Endothelial cell of umbilical vein (primary cell): ENCODE measurements around the gene SP2. TPM values are rescaled to one million over a fixed set of nuclear protein-coding genes. Genes with fewer than 3 reads are reported as not detected.

Experiments
- BruUV-seq: library from RNA; stranded (reverse); fragments of 400-500 nt; replicated peaks from 2 replicates; lab custom pipeline; 2021; lab: Mats Ljungman, UMichigan
- CTCF ChIA-PET: fragments of 300-600, 350-600 bp; sonication (Branson Sonifier 250); formaldehyde crosslinking; loops from one replicate; lab custom pipeline; 2021; ENCODE audit warnings: antibody characterized with exemption, inconsistent platforms; lab: Charles Lee
- POLR2A ChIA-PET: fragments of 300-600, 350-600 bp; sonication (Branson Sonifier 250); formaldehyde crosslinking; loops from one replicate; lab custom pipeline; 2021; ENCODE audit warnings: antibody characterized with exemption, inconsistent platforms; lab: Charles Lee
- DNase-seq: peaks from one replicate; pipeline ENCODE4 v3.0.0-alpha.2; 2011; ENCODE audit warnings: low read depth, low spot score
- FAIRE-seq: peaks from 2 replicates; lab custom pipeline; 2011; peaks lifted over from hg19 to GRCh38; lab: Jason Lieb, UNC
- H2AFZ ChIP-seq: 2 replicates; pipeline ENCODE4 v1.6.0; 2012; ENCODE audit warnings: low read depth, low read length, control low read depth, inconsistent platforms
- H3K27ac ChIP-seq: 2 replicates; pipeline ENCODE4 v1.5.1; 2011; ENCODE audit warnings: low read depth, mild to moderate bottlenecking, control low read depth, low read length, moderate library complexity; ENCODE audit not compliant: insufficient read depth
- H3K27me3 ChIP-seq, 2 experiments: 2 replicates each; pipeline versions ENCODE4 v1.6.0 to v1.6.1; 2011; ENCODE audit warnings: low read length in 2 of 2, mixed read lengths in 1 of 2; ENCODE audit not compliant: control insufficient read depth in 2 of 2, insufficient read depth in 2 of 2
- H3K36me3 ChIP-seq, 2 experiments: 2 replicates in 1 of 2; 3 replicates in 1 of 2; pipeline ENCODE4 v1.5.1; 2011; ENCODE audit warnings: low read length in 2 of 2, mild to moderate bottlenecking in 1 of 2, moderate library complexity in 1 of 2; ENCODE audit not compliant: control insufficient read depth in 2 of 2, insufficient read depth in 2 of 2; ENCODE audit errors: extremely low read depth in 1 of 2
- H3K4me1 ChIP-seq: 3 replicates; pipeline ENCODE4 v1.5.1; 2011; ENCODE audit warnings: mild to moderate bottlenecking, low read length; ENCODE audit not compliant: control insufficient read depth, insufficient read depth; ENCODE audit errors: extremely low read depth
- H3K4me2 ChIP-seq: 2 replicates; pipeline ENCODE4 v1.6.1; 2011; ENCODE audit warnings: low read length, control low read depth, mixed read lengths; ENCODE audit not compliant: insufficient read depth
- H3K4me3 ChIP-seq, 3 experiments: fragments of 200-600 bp in 1 of 3; sonication (generic), shearing (Covaris generic) in 1 of 3; replicated peaks in 1 of 3; 2 replicates each; pipeline ENCODE4 v1.5.1; 2011 to 2016; ENCODE audit warnings: control low read depth in 3 of 3, low read length in 3 of 3, mild to moderate bottlenecking in 2 of 3, inconsistent platforms in 1 of 3, low read depth in 1 of 3, moderate library complexity in 1 of 3; ENCODE audit not compliant: insufficient read depth in 1 of 3
- H3K79me2 ChIP-seq: 2 replicates; pipeline ENCODE4 v1.6.0; 2012; ENCODE audit warnings: low read length, inconsistent platforms; ENCODE audit not compliant: control insufficient read depth, insufficient read depth
- H3K9ac ChIP-seq: replicated peaks from 2 replicates; pipeline ENCODE3; 2011; ENCODE audit warnings: low read length, control low read depth; ENCODE audit not compliant: insufficient read depth; ENCODE audit errors: extremely low read depth
- H3K9me1 ChIP-seq: replicated peaks from 3 replicates; pipeline ENCODE4 v1.6.0; 2011; ENCODE audit warnings: mild to moderate bottlenecking, low read length; ENCODE audit not compliant: control insufficient read depth, insufficient read depth; ENCODE audit errors: extremely low read depth
- H3K9me3 ChIP-seq: replicated peaks from 2 replicates; pipeline ENCODE4 v1.5.1; 2012; ENCODE audit warnings: low read length, inconsistent platforms; ENCODE audit not compliant: control insufficient read depth, insufficient read depth
- H4K20me1 ChIP-seq: replicated peaks from 2 replicates; pipeline ENCODE3; 2011; ENCODE audit warnings: mild to moderate bottlenecking, low read length; ENCODE audit not compliant: control insufficient read depth, insufficient read depth; ENCODE audit errors: extremely low read depth
- EZH2 ChIP-seq: IDR thresholded peaks from 2 replicates; pipeline ENCODE4 v1.6.1; 2012; ENCODE audit warnings: borderline replicate concordance, low read depth, mild to moderate bottlenecking, moderate library complexity, low read length, inconsistent platforms; ENCODE audit not compliant: severe bottlenecking
- FOS ChIP-seq: IDR thresholded peaks from 2 replicates; pipeline ENCODE4 v1.6.1; 2011; ENCODE audit warnings: mild to moderate bottlenecking, low read length, moderate library complexity, borderline replicate concordance; ENCODE audit not compliant: insufficient read depth
- GATA2 ChIP-seq: IDR thresholded peaks from 2 replicates; pipeline ENCODE4 v1.7.0; 2011; ENCODE audit warnings: low read depth, mild to moderate bottlenecking, moderate library complexity, mixed read lengths, low read length; ENCODE audit not compliant: insufficient read length, insufficient read depth
- JUN ChIP-seq: IDR thresholded peaks from 2 replicates; pipeline ENCODE4 v1.6.1; 2011; ENCODE audit warnings: borderline replicate concordance, low read depth; ENCODE audit not compliant: insufficient read length, insufficient read depth
- MAX ChIP-seq: IDR thresholded peaks from 2 replicates; pipeline ENCODE4 v1.6.1; 2011; ENCODE audit not compliant: insufficient read depth, insufficient read length
- MYC ChIP-seq: IDR thresholded peaks from one replicate; pipeline ENCODE4 v1.6.1; 2011; ENCODE audit warnings: mild to moderate bottlenecking, low read depth, low read length
- POLR2A ChIP-seq: IDR thresholded peaks from 2 replicates; pipeline ENCODE4 v1.6.1; 2012; ENCODE audit warnings: low read depth, mild to moderate bottlenecking, control low read depth, low read length
- POLR2AphosphoS5 ChIP-seq: IDR thresholded peaks from 2 replicates; pipeline ENCODE4 v1.6.1; 2012; ENCODE audit warnings: low read depth, mild to moderate bottlenecking, control low read depth, low read length, moderate library complexity; ENCODE audit not compliant: insufficient read depth
- dilution Hi-C: fragments of 300-500 bp; cut with MboI; formaldehyde crosslinking; loops from one replicate; pipeline ENCODE4 v1.15.0; 2019; ENCODE audit warnings: low sequenced_read_pairs; ENCODE audit not compliant: extremely low pct_ligation_motif_present
- intact Hi-C: fragments of 100-400 bp; cut with micrococcal nuclease; formaldehyde crosslinking; loops from one replicate; pipeline ENCODE4 v1.10.0; 2022
- polyA plus RNA-seq, 4 experiments: library from polyadenylated mRNA; depleted of rRNA in 3 of 4; stranded (reverse) in 3 of 4; unstranded in 1 of 4; fragments of >200 nt; gene quantifications; 2 replicates each; pipeline versions ENCODE4 v1.2.1 to v1.2.3, GENCODE V29; 2011 to 2012; ENCODE audit warnings: missing spikeins in 1 of 4
- total RNA-seq: library from RNA; stranded (reverse); gene quantifications from 2 replicates; pipeline ENCODE4 v1.2.3, GENCODE V29; 2021
- TF ChIP-seq, protein P1 (sequence below), 2 donors: IDR thresholded peaks; 1 replicate in 1 of 2; 2 replicates in 1 of 2; pipeline ENCODE4 v1.5.1; 2011; ENCODE audit warnings: low read length in 2 of 2, mild to moderate bottlenecking in 2 of 2, moderate library complexity in 2 of 2, control low read depth in 1 of 2, inconsistent platforms in 1 of 2, low read depth in 1 of 2; ENCODE audit not compliant: insufficient read depth in 1 of 2; ENCODE audit errors: extremely low read depth in 1 of 2

Gene SP2
- total and polyA plus RNA-seq, 2 donors (not counting 3 experiments of a cell fraction or from before 2014, with no cell fraction given): 11.2 to 18.6 TPM

DNA sequence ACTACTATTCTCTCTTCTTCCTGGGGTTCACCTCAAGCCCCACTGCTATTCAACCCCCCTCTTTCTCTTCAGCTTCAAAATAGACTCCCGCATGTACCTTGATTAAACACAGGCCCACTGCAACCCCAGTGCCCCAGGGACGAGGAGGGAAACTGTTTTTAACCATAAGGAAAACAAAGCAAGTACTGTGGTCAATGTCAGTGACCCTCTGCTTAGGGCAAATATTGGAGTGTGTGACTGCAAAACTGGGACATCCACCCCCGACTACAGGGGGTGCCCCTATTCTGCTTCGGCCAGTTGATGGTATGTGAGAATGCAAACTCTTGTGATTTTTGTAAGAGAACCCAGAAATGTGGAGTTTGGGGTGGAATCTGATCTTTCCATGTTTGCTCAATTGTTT, 35.8 kb downstream of the SP2 start:
- Histone ChIP-seq H4K20me1 (no peaks in the 10 kb centered on the region), H3K27ac (no peak overlapping the region), H3K4me2 (no peak overlapping the region), H3K9ac (no peak overlapping the region), H3K36me3 (peaks cover 0 to 10% of the 10 kb centered on the region in 2 experiments), H3K79me2 (no peaks in the 10 kb centered on the region), H3K27me3 (no peaks in the 10 kb centered on the region), H2AFZ (no peak overlapping the region), H3K4me3 (no peak overlapping the region), H3K9me1 (no peaks in the 10 kb centered on the region), H3K4me1 (peaks cover 7% of the 10 kb centered on the region), H3K9me3 (no peaks in the 10 kb centered on the region)
- FAIRE-seq (no peak), DNase-seq (no peak)
- ChIA-PET POLR2A (no interaction called here), CTCF (interaction anchor here (1.4 kb wide), 2 partner anchors 10 to 15 kb away, joined by 6 to 9 read pairs; partner anchors contain the start of gene PNPO)
- TF ChIP-seq MAX (no peak), MYC (no peak)
- dilution Hi-C loops (no loop called here), intact Hi-C loops (no loop called here)
- BruUV-seq: no TSS peak

- no peaks in the 10 kb centered on the region for H3K9me3 ChIP-seq
- no TSS peak for BruUV-seq
- CTCF ChIA-PET: interaction anchor here (3.0 kb wide), 1 partner anchor 12 kb away, joined by 16 read pairs; no protein-coding TSS in a partner anchor
- no peaks in the 10 kb centered on the region for H3K9me1 ChIP-seq
- H3K79me2 ChIP-seq: no peaks in the 10 kb centered on the region
- intact Hi-C loops (no loop called here), dilution Hi-C loops (no loop called here)
- H3K9ac ChIP-seq: no peak overlapping the region
- POLR2A ChIA-PET: no interaction called here
- no peak overlapping the region for H2AFZ ChIP-seq
- H3K27me3 ChIP-seq: no peaks in the 10 kb centered on the region
- peaks cover 7% of the 10 kb centered on the region for H3K4me1 ChIP-seq
- DNase-seq (no peak), FAIRE-seq (peak; percentile 26)
- H3K36me3 ChIP-seq: no peaks in the 10 kb centered on the region
- no peak overlapping the region for H3K27ac ChIP-seq
- no peaks in the 10 kb centered on the region for H4K20me1 ChIP-seq
- no peak overlapping the region for H3K4me2 ChIP-seq
- TF ChIP-seq EZH2 (no peak), MAX (no peak), MYC (no peak), GATA2 (no peak), POLR2A (no peak), JUN (no peak), POLR2AphosphoS5 (no peak), FOS (no peak)
- TF ChIP-seq, protein P1, sequence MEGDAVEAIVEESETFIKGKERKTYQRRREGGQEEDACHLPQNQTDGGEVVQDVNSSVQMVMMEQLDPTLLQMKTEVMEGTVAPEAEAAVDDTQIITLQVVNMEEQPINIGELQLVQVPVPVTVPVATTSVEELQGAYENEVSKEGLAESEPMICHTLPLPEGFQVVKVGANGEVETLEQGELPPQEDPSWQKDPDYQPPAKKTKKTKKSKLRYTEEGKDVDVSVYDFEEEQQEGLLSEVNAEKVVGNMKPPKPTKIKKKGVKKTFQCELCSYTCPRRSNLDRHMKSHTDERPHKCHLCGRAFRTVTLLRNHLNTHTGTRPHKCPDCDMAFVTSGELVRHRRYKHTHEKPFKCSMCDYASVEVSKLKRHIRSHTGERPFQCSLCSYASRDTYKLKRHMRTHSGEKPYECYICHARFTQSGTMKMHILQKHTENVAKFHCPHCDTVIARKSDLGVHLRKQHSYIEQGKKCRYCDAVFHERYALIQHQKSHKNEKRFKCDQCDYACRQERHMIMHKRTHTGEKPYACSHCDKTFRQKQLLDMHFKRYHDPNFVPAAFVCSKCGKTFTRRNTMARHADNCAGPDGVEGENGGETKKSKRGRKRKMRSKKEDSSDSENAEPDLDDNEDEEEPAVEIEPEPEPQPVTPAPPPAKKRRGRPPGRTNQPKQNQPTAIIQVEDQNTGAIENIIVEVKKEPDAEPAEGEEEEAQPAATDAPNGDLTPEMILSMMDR (IDR thresholded peaks at IDR 0.05; ENCODE audit: extremely low read depth in 1 of 2, insufficient read depth in 1 of 2, low read depth in 1 of 2, low read length in 2 of 2): no peak
- no peak overlapping the region for H3K4me3 ChIP-seq
These were observed 38.8 kb downstream of the SP2 start for GRCh38 chr17:47934856-47935255.
